Measurements from ENCODE around the gene CD164.

The CD164 gene

GRCh38 chr6:109351231-109352130, 30.8 kb downstream of the CD164 start:
- Histone ChIP-seq H3K4me2 (ENCODE audit: low read depth, low read length, poor library complexity, severe bottlenecking) (no peak overlapping the region), H4K20me1 (ENCODE audit: low read depth, low read length) (no peaks in the 10 kb centered on the region), H3K9ac (ENCODE audit: low read length) (no peak overlapping the region), H3F3A (ENCODE audit: insufficient read depth) (no peaks in the 10 kb centered on the region), H3K9me3 (ENCODE audit: insufficient read depth, low read length) (no peaks in the 10 kb centered on the region), H3K27me3 (ENCODE audit: low read length) (no peaks in the 10 kb centered on the region), H3K4me3 (ENCODE audit: insufficient read depth, low read length, poor library complexity, severe bottlenecking) (no peak overlapping the region), H3K27ac (ENCODE audit: low read depth, low read length) (no peak overlapping the region), H2AFZ (ENCODE audit: low read depth, low read length, severe bottlenecking) (no peak overlapping the region), H3K9me2 (replicated peaks; ENCODE audit: insufficient read depth, low read length) (no peaks in the 10 kb centered on the region), H3K36me3 (ENCODE audit: low read length) (0 out of 2 replicates have a peak, but pooled peaks cover 3% of the 10 kb centered on the region), H3K79me2 (ENCODE audit: insufficient read depth, low read length) (no peaks in the 10 kb centered on the region)
- no peak for TF ChIP-seq EZH2phosphoT487 (conservative IDR thresholded peaks at IDR 0.05; ENCODE audit: low read length)
- no peak for TF ChIP-seq CTCF (IDR thresholded peaks at IDR 0.05; ENCODE audit: insufficient read depth, low read length, poor library complexity, severe bottlenecking)

GRCh38 chr6:109349419-109349987, 32.8 kb downstream of the CD164 start:
- Histone ChIP-seq H3K27ac (ENCODE audit: low read depth, low read length) (no peak overlapping the region), H4K20me1 (ENCODE audit: low read depth, low read length) (no peaks in the 10 kb centered on the region), H3K36me3 (ENCODE audit: low read length) (0 out of 2 replicates have a peak, but pooled peaks cover 3% of the 10 kb centered on the region), H3K79me2 (ENCODE audit: insufficient read depth, low read length) (no peaks in the 10 kb centered on the region), H2AFZ (ENCODE audit: low read depth, low read length, severe bottlenecking) (no peak overlapping the region), H3K9me3 (ENCODE audit: insufficient read depth, low read length) (no peaks in the 10 kb centered on the region), H3F3A (ENCODE audit: insufficient read depth) (no peaks in the 10 kb centered on the region), H3K27me3 (ENCODE audit: low read length) (no peaks in the 10 kb centered on the region), H3K4me3 (ENCODE audit: insufficient read depth, low read length, poor library complexity, severe bottlenecking) (no peak overlapping the region), H3K4me2 (ENCODE audit: low read depth, low read length, poor library complexity, severe bottlenecking) (no peak overlapping the region), H3K9ac (ENCODE audit: low read length) (no peak overlapping the region), H3K9me2 (replicated peaks; ENCODE audit: insufficient read depth, low read length) (no peaks in the 10 kb centered on the region)
- no peak for TF ChIP-seq EZH2phosphoT487 (conservative IDR thresholded peaks at IDR 0.05; ENCODE audit: low read length)
- no peak for TF ChIP-seq CTCF (IDR thresholded peaks at IDR 0.05; ENCODE audit: insufficient read depth, low read length, poor library complexity, severe bottlenecking)

GRCh38 chr6:109348226-109348625, 34.0 kb downstream of the CD164 start:
- TF ChIP-seq CTCF (IDR thresholded peaks at IDR 0.05; ENCODE audit: insufficient read depth, low read length, poor library complexity, severe bottlenecking) (no peak), EZH2phosphoT487 (conservative IDR thresholded peaks at IDR 0.05; ENCODE audit: low read length) (no peak)
- Histone ChIP-seq H2AFZ (ENCODE audit: low read depth, low read length, severe bottlenecking) (no peak overlapping the region), H3K4me3 (ENCODE audit: insufficient read depth, low read length, poor library complexity, severe bottlenecking) (no peak overlapping the region), H3K9me2 (replicated peaks; ENCODE audit: insufficient read depth, low read length) (no peaks in the 10 kb centered on the region), H3K27me3 (ENCODE audit: low read length) (no peaks in the 10 kb centered on the region), H4K20me1 (ENCODE audit: low read depth, low read length) (no peaks in the 10 kb centered on the region), H3K36me3 (ENCODE audit: low read length) (no peaks in the 10 kb centered on the region), H3K4me2 (ENCODE audit: low read depth, low read length, poor library complexity, severe bottlenecking) (no peak overlapping the region), H3K9me3 (ENCODE audit: insufficient read depth, low read length) (no peaks in the 10 kb centered on the region), H3K79me2 (ENCODE audit: insufficient read depth, low read length) (no peaks in the 10 kb centered on the region), H3K27ac (ENCODE audit: low read depth, low read length) (no peak overlapping the region), H3K9ac (ENCODE audit: low read length) (no peak overlapping the region), H3F3A (ENCODE audit: insufficient read depth) (no peaks in the 10 kb centered on the region)

All from SU-DHL-6 (cell line).